H1 (cell line): ENCODE data around the gene JUN. TPM values are rescaled to one million over a fixed set of nuclear protein-coding genes. Genes with fewer than 3 reads are reported as not detected.

ENCODE experiments used
- CEBPB ChIP-seq: IDR thresholded peaks from 2 replicates; pipeline ENCODE4 v1.6.1; 2012; ENCODE audit warnings: low read depth, low read length
- CHD7 ChIP-seq: fragments of 300-600 bp; sonication (generic); IDR thresholded peaks from 2 replicates; pipeline ENCODE4 v1.7.1; 2012; ENCODE audit warnings: low read length, moderate library complexity, mild to moderate bottlenecking, inconsistent platforms; ENCODE audit not compliant: insufficient replicate concordance
- E2F6 ChIP-seq: IDR thresholded peaks from 2 replicates; pipeline ENCODE4 v1.6.1; 2012; ENCODE audit warnings: inconsistent platforms
- EP300 ChIP-seq, 2 experiments: IDR thresholded peaks; 1 replicate in 1 of 2; 2 replicates in 1 of 2; pipeline ENCODE4 v1.6.1; 2011 to 2012; ENCODE audit warnings: low read depth in 2 of 2, low read length in 2 of 2, mild to moderate bottlenecking in 2 of 2, borderline replicate concordance in 1 of 2, inconsistent platforms in 1 of 2, moderate library complexity in 1 of 2
- KDM5A ChIP-seq: fragments of 200-600 bp; IDR thresholded peaks from 2 replicates; pipeline ENCODE4 v1.7.1; 2012; ENCODE audit warnings: mild to moderate bottlenecking, low read length, inconsistent platforms, mixed read lengths
- PHF8 ChIP-seq: fragments of 200-600 bp; sonication (generic); conservative IDR thresholded peaks from 2 replicates; pipeline ENCODE4 v1.7.1; 2012; ENCODE audit warnings: low read depth, mild to moderate bottlenecking, inconsistent platforms, low read length, moderate library complexity
- RAD21 ChIP-seq, 2 experiments: IDR thresholded peaks in 1 of 2; conservative IDR thresholded peaks in 1 of 2; 2 replicates each; pipeline ENCODE4 v1.6.1; 2011; ENCODE audit warnings: low read depth in 2 of 2, low read length in 2 of 2, improper control_type of control experiment in 1 of 2, inconsistent platforms in 1 of 2, mild to moderate bottlenecking in 1 of 2, moderate library complexity in 1 of 2
- SIX5 ChIP-seq: IDR thresholded peaks from 2 replicates; pipeline ENCODE4 v1.6.1; 2011; ENCODE audit warnings: mild to moderate bottlenecking, low read depth, low read length
- polyA plus RNA-seq, 7 experiments: library from polyadenylated mRNA; depleted of rRNA in 3 of 7; stranded (reverse) in 5 of 7; unstranded in 2 of 7; fragments of >200 nt in 5 of 7; fragments of 200-250 nt in 2 of 7; gene quantifications; 1 replicate in 5 of 7; 2 replicates in 1 of 7; 4 replicates in 1 of 7; pipeline versions ENCODE4 v1.2.1 to v1.2.3, GENCODE V29; 2011 to 2013; ENCODE audit warnings: missing spikeins in 2 of 7, mixed read lengths in 2 of 7
- total RNA-seq: library from RNA; stranded (reverse); fragmentation: NEBNext Ultra II Directional; extraction: Animal tissue kit (Norgen Biotek cat#: 25700); gene quantifications from 2 replicates; pipeline ENCODE4 v1.2.1, GENCODE V29; 2021
- TF ChIP-seq, protein P1 (sequence below): IDR thresholded peaks from 2 replicates; pipeline ENCODE4 v1.6.1; 2011; ENCODE audit warnings: low read length, improper control_type of control experiment

Gene JUN
- total and polyA plus RNA-seq, 2 of the 8 experiments (the other 6 are each of a cell fraction or from before 2014, with no cell fraction given), result 4.4 to 10.9 TPM

- no peak for TF ChIP-seq CHD7
- TF ChIP-seq SIX5, result no peak
- no peak for TF ChIP-seq EP300 (IDR thresholded peaks at IDR 0.05; ENCODE audit: borderline replicate concordance in 1 of 2, low read depth in 2 of 2, low read length in 2 of 2)
- TF ChIP-seq RAD21 (IDR thresholded peaks at IDR 0.05 in 1 of 2, conservative IDR thresholded peaks at IDR 0.05 in 1 of 2; ENCODE audit: low read depth in 2 of 2, low read length in 2 of 2), result no peak
- TF ChIP-seq, protein P1, sequence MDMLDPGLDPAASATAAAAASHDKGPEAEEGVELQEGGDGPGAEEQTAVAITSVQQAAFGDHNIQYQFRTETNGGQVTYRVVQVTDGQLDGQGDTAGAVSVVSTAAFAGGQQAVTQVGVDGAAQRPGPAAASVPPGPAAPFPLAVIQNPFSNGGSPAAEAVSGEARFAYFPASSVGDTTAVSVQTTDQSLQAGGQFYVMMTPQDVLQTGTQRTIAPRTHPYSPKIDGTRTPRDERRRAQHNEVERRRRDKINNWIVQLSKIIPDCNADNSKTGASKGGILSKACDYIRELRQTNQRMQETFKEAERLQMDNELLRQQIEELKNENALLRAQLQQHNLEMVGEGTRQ, result no peak
- no peak for TF ChIP-seq CEBPB
- no peak for TF ChIP-seq KDM5A
- no peak for TF ChIP-seq PHF8
- no peak for TF ChIP-seq E2F6
Measured at GRCh38 chr1:58749646-58750045, 34.2 kb downstream of the JUN start (continued).
